ENCODE data around the gene TOMM7.

- TF ChIP-seq, protein P1, sequence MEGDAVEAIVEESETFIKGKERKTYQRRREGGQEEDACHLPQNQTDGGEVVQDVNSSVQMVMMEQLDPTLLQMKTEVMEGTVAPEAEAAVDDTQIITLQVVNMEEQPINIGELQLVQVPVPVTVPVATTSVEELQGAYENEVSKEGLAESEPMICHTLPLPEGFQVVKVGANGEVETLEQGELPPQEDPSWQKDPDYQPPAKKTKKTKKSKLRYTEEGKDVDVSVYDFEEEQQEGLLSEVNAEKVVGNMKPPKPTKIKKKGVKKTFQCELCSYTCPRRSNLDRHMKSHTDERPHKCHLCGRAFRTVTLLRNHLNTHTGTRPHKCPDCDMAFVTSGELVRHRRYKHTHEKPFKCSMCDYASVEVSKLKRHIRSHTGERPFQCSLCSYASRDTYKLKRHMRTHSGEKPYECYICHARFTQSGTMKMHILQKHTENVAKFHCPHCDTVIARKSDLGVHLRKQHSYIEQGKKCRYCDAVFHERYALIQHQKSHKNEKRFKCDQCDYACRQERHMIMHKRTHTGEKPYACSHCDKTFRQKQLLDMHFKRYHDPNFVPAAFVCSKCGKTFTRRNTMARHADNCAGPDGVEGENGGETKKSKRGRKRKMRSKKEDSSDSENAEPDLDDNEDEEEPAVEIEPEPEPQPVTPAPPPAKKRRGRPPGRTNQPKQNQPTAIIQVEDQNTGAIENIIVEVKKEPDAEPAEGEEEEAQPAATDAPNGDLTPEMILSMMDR (IDR thresholded peaks at IDR 0.05; ENCODE audit: insufficient read depth, low read length) = no peak
- TF ChIP-seq GABPA (IDR thresholded peaks at IDR 0.05; ENCODE audit: low read depth) = no peak
- no peak for TF ChIP-seq REST (IDR thresholded peaks at IDR 0.05; ENCODE audit: insufficient replicate concordance, low read depth)
These were observed 471 bp upstream of the TOMM7 start for GRCh38 chr7:22823142-22823497.
